Loucy (cell line): ENCODE results near the gene SHMT2.

Experiments
- H2AFZ ChIP-seq: fragments of 200-600 bp; sonication (generic); 2 replicates; pipeline ENCODE4 v1.6.0; 2016; ENCODE audit warnings: antibody characterized with exemption, mild to moderate bottlenecking, low read length, moderate library complexity
- H3F3A ChIP-seq: fragments of 200-600 bp; 2 replicates; pipeline ENCODE4 v1.6.0; 2016; ENCODE audit warnings: antibody characterized with exemption, low read depth, mild to moderate bottlenecking
- H3K27me3 ChIP-seq: fragments of 200-600 bp; sonication (generic); 2 replicates; pipeline ENCODE4 v1.6.1; 2014; ENCODE audit warnings: low read length, mild to moderate bottlenecking; ENCODE audit not compliant: insufficient read depth, poor library complexity, severe bottlenecking
- H3K36me3 ChIP-seq: fragments of 200-600 bp; sonication (generic); 2 replicates; pipeline ENCODE4 v1.6.1; 2016; ENCODE audit warnings: low read length; ENCODE audit not compliant: insufficient read depth
- H3K4me1 ChIP-seq: fragments of 200-600 bp; sonication (generic); 2 replicates; pipeline ENCODE4 v1.5.1; 2014; ENCODE audit warnings: low read length, mild to moderate bottlenecking; ENCODE audit not compliant: insufficient read depth, poor library complexity, severe bottlenecking
- H3K4me2 ChIP-seq: fragments of 200-600 bp; sonication (generic); 2 replicates; pipeline ENCODE4 v1.6.0; 2014; ENCODE audit warnings: antibody characterized with exemption, low read length, low read depth, mild to moderate bottlenecking; ENCODE audit not compliant: poor library complexity, severe bottlenecking
- H3K4me3 ChIP-seq: fragments of 200-600 bp; sonication (generic); 2 replicates; pipeline ENCODE4 v1.5.1; 2014; ENCODE audit warnings: low read length, mild to moderate bottlenecking, mixed read lengths; ENCODE audit not compliant: poor library complexity, severe bottlenecking
- H3K79me2 ChIP-seq: fragments of 200-600 bp; sonication (generic); 2 replicates; pipeline ENCODE4 v1.6.1; 2014; ENCODE audit warnings: low read length; ENCODE audit not compliant: insufficient read depth
- H3K9ac ChIP-seq: fragments of 200-600 bp; sonication (generic); 2 replicates; pipeline ENCODE4 v1.6.0; 2014; ENCODE audit warnings: mild to moderate bottlenecking, low read depth, low read length, moderate library complexity; ENCODE audit not compliant: poor library complexity, severe bottlenecking
- H3K9me2 ChIP-seq: fragments of 200-600 bp; sonication (generic); replicated peaks from 2 replicates; pipeline ENCODE4 v1.6.1; 2016; ENCODE audit warnings: low read depth, low read length, mixed read lengths
- H3K9me3 ChIP-seq: fragments of 200-600 bp; sonication (generic); 2 replicates; pipeline ENCODE4 v1.6.1; 2014; ENCODE audit warnings: mild to moderate bottlenecking, antibody characterized with exemption, low read length, low read depth; ENCODE audit not compliant: insufficient read depth
- H4K20me1 ChIP-seq: fragments of 200-600 bp; sonication (generic); 2 replicates; pipeline ENCODE4 v1.6.0; 2014; ENCODE audit warnings: antibody characterized with exemption, low read length, mild to moderate bottlenecking; ENCODE audit not compliant: insufficient read depth, poor library complexity, severe bottlenecking
- EZH2phosphoT487 ChIP-seq: fragments of 200-600 bp; IDR thresholded peaks from 2 replicates; pipeline ENCODE4 v1.6.1; 2018; ENCODE audit warnings: antibody characterized with exemption, mild to moderate bottlenecking, moderate library complexity, borderline replicate concordance
- TF ChIP-seq, protein P1 (sequence below): fragments of 200-600 bp; sonication (generic); conservative IDR thresholded peaks from 2 replicates; pipeline ENCODE4 v1.5.1; 2014; ENCODE audit warnings: mild to moderate bottlenecking, antibody characterized with exemption, low read length

Gene SHMT2

DNA sequence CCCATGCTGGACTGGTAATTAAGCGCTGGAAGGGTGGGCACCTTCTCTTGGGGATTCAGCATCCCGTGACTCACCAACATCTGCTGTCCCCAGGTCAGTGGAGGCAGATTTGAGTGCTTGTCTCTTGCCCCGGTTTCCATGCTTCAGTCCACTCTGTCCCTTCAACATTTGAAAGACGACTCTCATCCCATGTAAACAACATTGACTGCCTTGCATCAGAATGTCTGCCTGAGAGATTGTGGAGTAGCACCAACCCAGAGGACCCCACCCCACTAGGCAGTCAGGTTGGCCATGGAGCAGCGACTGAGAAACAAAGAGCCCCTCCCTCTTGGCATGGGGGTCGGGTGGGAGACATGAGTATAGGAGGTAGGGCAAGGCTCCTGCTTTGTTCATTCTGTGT is 26.4 kb downstream of the SHMT2 start:
- no peak overlapping the region for H3K4me3 ChIP-seq
- no peak overlapping the region for H3K9ac ChIP-seq
- H2AFZ ChIP-seq, result no peak overlapping the region
- no peaks in the 10 kb centered on the region for H3K27me3 ChIP-seq
- H4K20me1 ChIP-seq, result no peaks in the 10 kb centered on the region
- no peaks in the 10 kb centered on the region for H3K79me2 ChIP-seq
- no peak overlapping the region for H3K4me2 ChIP-seq
- no peak for TF ChIP-seq EZH2phosphoT487
- TF ChIP-seq, protein P1, sequence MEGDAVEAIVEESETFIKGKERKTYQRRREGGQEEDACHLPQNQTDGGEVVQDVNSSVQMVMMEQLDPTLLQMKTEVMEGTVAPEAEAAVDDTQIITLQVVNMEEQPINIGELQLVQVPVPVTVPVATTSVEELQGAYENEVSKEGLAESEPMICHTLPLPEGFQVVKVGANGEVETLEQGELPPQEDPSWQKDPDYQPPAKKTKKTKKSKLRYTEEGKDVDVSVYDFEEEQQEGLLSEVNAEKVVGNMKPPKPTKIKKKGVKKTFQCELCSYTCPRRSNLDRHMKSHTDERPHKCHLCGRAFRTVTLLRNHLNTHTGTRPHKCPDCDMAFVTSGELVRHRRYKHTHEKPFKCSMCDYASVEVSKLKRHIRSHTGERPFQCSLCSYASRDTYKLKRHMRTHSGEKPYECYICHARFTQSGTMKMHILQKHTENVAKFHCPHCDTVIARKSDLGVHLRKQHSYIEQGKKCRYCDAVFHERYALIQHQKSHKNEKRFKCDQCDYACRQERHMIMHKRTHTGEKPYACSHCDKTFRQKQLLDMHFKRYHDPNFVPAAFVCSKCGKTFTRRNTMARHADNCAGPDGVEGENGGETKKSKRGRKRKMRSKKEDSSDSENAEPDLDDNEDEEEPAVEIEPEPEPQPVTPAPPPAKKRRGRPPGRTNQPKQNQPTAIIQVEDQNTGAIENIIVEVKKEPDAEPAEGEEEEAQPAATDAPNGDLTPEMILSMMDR, result no peak
- H3K36me3 ChIP-seq, result peaks cover 33% of the 10 kb centered on the region; the same call in 1 of the 2 replicates
- H3K9me3 ChIP-seq, result no peaks in the 10 kb centered on the region
- no peaks in the 10 kb centered on the region for H3F3A ChIP-seq
- H3K9me2 ChIP-seq, result no peaks in the 10 kb centered on the region
- H3K4me1 ChIP-seq, result no peaks in the 10 kb centered on the region

DNA sequence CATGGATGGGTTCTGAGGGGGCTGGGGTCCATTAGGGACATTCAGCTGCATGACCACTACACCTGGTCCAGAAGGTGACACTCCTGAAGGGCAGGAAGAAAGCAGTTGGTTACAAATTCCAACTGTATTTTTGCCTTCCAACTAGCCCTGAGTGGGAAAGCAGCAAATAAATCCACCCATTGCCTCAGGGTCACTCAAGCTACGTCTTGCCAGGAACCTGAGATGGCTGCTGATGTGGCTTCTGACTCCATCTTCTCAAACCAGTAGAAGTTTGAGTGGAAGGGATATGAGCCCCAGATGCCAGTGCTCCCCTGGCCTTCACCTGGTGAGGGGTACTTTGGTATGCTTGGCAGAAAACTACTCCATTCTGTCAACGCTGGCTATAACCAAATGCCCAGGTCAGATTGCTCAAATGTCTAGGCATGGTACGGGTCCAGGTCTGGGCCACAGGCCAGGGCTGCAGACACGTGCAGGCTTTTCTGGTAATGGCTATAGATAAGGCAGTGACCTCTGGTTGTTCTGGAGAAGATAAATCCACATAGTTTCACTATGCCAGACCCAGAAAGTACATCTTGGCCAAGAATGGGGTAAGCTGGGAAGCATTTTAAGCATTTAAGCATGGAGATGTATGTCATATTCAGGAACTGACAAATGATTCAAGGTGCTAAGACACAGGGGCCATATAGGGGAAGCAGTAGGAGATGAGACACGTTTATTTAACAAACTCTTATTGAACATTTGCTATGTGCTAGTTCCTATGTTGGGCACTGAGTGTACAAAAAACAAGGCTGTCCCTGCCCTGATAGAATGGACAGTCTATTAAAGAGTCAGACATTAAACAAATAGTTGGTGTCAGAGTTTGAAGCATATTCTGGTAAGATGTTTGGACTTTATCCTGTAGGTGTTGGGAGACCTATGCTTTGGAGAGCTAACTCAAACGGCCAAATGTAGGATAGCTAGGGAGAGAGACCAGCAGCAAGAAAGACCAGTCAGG is 29.8 kb downstream of the SHMT2 start:
- peaks cover 33% of the 10 kb centered on the region; the same call in 1 of the 2 replicates for H3K36me3 ChIP-seq
- no peaks in the 10 kb centered on the region for H3K4me1 ChIP-seq
- no peak for TF ChIP-seq EZH2phosphoT487

DNA sequence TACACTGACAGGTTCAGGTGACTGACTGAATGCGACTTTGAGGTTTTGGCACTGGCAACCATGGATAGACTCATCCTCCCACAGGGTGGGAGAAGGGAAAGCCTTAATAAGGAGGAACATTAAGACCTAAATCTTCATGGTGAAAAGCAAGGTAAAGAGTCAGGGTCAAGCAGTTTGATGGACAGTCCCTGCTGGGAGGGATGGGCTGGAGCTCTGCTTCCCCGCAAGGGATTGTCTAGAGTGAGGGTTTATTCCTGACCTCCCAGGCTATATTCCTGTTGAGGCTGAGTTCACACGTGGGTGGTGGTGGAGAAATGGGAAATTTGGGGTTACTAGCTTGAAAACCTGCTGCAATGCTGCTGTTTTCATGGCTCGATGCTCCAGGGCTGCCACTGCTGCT is 30.9 kb downstream of the SHMT2 start:
- TF ChIP-seq EZH2phosphoT487, result no peak
- TF ChIP-seq, protein P1, result no peak
- Histone ChIP-seq H2AFZ (no peak overlapping the region), H3K9ac (no peak overlapping the region), H3K27me3 (no peaks in the 10 kb centered on the region), H3K36me3 (peaks cover 33% of the 10 kb centered on the region; the same call in 1 of the 2 replicates), H3K9me3 (no peaks in the 10 kb centered on the region), H3K9me2 (no peaks in the 10 kb centered on the region), H3K4me1 (no peaks in the 10 kb centered on the region), H3K79me2 (no peaks in the 10 kb centered on the region), H3K4me2 (no peak overlapping the region), H4K20me1 (no peaks in the 10 kb centered on the region), H3K4me3 (no peak overlapping the region), H3F3A (no peaks in the 10 kb centered on the region)

More for the DNA sequence above, 29.8 kb downstream of the SHMT2 start:
- Histone ChIP-seq H3K4me2 (no peak overlapping the region), H4K20me1 (no peaks in the 10 kb centered on the region), H3K9ac (no peak overlapping the region), H3K27me3 (no peaks in the 10 kb centered on the region), H3K79me2 (no peaks in the 10 kb centered on the region), H3K9me3 (no peaks in the 10 kb centered on the region), H2AFZ (no peak overlapping the region), H3K9me2 (no peaks in the 10 kb centered on the region), H3K4me3 (no peak overlapping the region), H3F3A (no peaks in the 10 kb centered on the region)
